SIG-M5 (cell line): ENCODE results near the gene MAGEA12.
"Not testable (repeated sequence)": the region's sequence is repeated elsewhere in the genome, so short reads cannot be mapped to it uniquely, and the experiment has no call there.

Source experiments
- DNase-seq: peaks from one replicate; lab custom pipeline; 2025; lab: John Stamatoyannopoulos, UW

Gene MAGEA12

DNA sequence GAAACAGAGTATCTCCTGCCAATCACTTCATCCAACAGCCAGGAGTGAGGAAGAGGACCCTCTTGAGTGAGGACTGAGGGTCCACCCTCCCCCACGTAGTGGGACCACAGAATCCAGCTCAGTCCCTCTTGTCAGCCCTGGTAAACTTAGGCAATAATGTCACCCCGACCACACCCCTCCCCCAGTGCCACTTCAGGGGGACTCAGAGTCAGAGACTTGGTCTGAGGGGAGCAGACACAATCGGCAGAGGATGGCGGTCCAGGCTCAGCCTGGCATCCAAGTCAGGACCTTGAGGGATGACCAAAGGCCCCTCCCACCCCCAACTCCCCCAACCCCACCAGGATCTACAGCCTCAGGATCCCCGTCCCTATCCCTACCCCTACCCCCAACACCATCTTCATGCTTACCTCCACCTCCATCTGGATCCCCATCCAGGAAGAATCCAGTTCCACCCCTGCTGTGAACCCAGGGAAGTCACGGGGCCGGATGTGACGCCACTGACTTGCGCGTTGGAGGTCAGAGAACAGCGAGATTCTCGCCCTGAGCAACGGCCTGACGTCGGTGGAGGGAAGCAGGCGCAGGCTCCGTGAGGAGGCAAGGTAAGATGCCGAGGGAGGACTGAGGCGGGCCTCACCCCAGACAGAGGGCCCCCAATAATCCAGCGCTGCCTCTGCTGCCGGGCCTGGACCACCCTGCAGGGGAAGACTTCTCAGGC, at the start of gene MAGEA12, which contains the start of gene CSAG1:
Gene MAGEA12 (plus strand): TSS at position 497 of the 715 bp plus-strand sequence. CDS start 2,405 bp downstream, outside the sequence.
Gene CSAG1 (minus strand): TSS at position 461 of the 715 bp plus-strand sequence. CDS start 1,261 bp downstream, outside the sequence.
- no peak for DNase-seq

DNA sequence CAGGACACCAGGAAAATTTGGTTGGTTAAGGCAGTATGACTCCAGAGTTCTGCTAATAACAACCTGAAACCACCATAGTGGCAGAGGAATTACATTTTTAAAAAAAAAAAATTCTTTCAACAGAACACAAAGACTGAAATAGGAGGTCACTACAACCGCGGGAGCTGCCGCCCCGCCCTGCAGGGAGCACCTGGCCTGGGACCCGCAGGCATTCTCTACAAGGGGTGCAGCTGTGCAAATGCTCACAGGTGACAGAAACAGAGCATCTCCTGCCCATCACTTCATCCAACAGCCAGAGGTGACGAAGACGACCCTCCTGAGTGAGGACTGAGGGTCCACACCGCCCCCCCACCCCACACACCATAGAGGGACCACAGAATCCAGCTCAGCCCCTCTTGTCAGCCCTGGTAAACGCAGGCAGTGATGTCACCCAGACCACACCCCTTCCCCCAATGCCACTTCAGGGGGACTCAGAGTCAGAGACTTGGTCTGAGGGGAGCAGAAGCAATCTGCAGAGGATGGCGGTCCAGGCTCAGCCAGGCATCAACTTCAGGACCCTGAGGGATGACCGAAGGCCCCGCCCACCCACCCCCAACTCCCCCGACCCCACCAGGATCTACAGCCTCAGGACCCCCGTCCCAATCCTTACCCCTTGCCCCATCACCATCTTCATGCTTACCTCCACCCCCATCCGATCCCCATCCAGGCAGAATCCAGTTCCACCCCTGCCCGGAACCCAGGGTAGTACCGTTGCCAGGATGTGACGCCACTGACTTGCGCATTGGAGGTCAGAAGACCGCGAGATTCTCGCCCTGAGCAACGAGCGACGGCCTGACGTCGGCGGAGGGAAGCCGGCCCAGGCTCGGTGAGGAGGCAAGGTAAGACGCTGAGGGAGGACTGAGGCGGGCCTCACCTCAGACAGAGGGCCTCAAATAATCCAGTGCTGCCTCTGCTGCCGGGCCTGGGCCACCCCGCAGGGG, 35.3 kb upstream of the MAGEA12 start, which contains the start of gene MAGEA3:
Gene MAGEA3 (plus strand): TSS at position 843 of the 980 bp plus-strand sequence. CDS start 2,039 bp downstream, outside the sequence.
- DNase-seq = not testable (repeated sequence)

GRCh38 chrX:152700390-152700789, 33.2 kb upstream of the MAGEA12 start:
- DNase-seq = not testable (repeated sequence)

- DNase-seq = not testable (repeated sequence)
Measured at GRCh38 chrX:152706500-152706899, 27.1 kb upstream of the MAGEA12 start.

GRCh38 chrX:152709173-152709572, 24.4 kb upstream of the MAGEA12 start, which contains the start of gene CSAG2:
TSS of gene CSAG2 (minus strand) at chrX:152709273. CDS start at chrX:152709112, 161 bp downstream.
- not testable (repeated sequence) for DNase-seq

- DNase-seq = not testable (repeated sequence)
Measured at GRCh38 chrX:152713195-152713594, 20.4 kb upstream of the MAGEA12 start.

DNA sequence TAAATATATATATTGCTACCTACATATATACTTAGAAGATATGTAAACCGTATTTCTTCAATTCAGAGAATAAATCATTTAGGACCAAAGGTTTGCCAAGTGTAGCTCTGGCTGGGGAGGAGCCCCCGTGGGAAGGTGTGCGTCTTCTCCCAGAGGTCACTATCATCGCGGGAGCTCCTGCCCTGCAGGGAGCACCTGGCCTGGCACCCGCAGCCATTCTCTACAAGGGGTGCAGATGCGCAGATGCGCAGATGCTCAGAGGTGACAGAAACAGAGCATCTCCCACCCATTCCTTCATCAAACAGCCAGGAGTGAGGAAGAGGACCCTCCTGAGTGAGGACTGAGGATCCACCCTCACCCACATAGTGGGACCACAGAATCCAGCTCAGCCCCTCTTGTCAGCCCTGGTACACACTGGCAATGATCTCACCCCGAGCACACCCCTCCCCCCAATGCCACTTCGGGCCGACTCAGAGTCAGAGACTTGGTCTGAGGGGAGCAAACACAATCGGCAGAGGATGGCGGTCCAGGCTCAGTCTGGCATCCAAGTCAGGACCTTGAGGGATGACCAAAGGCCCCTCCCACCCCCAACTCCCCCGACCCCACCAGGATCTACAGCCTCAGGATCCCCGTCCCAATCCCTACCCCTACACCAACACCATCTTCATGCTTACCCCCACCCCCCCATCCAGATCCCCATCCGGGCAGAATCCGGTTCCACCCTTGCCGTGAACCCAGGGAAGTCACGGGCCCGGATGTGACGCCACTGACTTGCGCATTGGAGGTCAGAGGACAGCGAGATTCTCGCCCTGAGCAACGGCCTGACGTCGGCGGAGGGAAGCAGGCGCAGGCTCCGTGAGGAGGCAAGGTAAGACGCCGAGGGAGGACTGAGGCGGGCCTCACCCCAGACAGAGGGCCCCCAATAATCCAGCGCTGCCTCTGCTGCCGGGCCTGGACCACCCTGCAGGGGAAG, 19.5 kb upstream of the MAGEA12 start, which contains the start of gene MAGEA2B:
Gene MAGEA2B (plus strand): TSS at position 814 of the 973 bp plus-strand sequence. CDS start 2,479 bp downstream, outside the sequence.
- DNase-seq = not testable (repeated sequence)

GRCh38 chrX:152725409-152725808, 8.1 kb upstream of the MAGEA12 start:
- no peak for DNase-seq

- DNase-seq = not testable (repeated sequence)
Measured at GRCh38 chrX:152734143-152734858, 744 bp downstream of the MAGEA12 start.

GRCh38 chrX:152735101-152735500, 1.5 kb downstream of the MAGEA12 start:
- no peak for DNase-seq

- no peak for DNase-seq
Measured at GRCh38 chrX:152735860-152736511, 2.4 kb downstream of the MAGEA12 start.

DNA sequence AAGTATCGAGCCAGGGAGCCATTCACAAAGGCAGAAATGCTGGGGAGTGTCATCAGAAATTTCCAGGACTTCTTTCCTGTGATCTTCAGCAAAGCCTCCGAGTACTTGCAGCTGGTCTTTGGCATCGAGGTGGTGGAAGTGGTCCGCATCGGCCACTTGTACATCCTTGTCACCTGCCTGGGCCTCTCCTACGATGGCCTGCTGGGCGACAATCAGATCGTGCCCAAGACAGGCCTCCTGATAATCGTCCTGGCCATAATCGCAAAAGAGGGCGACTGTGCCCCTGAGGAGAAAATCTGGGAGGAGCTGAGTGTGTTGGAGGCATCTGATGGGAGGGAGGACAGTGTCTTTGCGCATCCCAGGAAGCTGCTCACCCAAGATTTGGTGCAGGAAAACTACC, 3.0 kb downstream of the MAGEA12 start:
- DNase-seq = not testable (repeated sequence)

DNA sequence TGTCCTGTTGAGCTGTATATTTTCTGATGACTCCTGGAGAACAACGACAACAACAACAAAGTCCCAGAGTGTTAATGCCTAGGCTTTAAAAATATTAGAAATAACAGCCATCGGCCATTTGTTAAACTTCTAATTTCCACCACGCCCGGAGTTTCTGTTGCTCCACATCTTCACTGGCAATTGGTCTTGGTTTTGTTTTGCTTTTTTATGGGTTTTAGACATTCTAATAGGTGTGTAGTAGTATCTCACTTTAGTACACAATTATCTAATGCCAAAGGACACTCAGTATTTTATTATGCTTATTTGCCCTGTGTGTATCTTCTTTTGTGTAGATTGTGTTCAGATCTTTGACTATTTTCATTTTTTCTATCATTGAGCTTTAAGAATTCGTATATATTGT, 5.0 kb downstream of the MAGEA12 start:
- no peak for DNase-seq

- DNase-seq = not testable (repeated sequence)
Measured at GRCh38 chrX:152753686-152754650, 20.4 kb downstream of the MAGEA12 start, which contains the start of gene MAGEA2. TSS of gene MAGEA2 (minus strand) at chrX:152753842. CDS start at chrX:152751363, 2,479 bp downstream.

DNA sequence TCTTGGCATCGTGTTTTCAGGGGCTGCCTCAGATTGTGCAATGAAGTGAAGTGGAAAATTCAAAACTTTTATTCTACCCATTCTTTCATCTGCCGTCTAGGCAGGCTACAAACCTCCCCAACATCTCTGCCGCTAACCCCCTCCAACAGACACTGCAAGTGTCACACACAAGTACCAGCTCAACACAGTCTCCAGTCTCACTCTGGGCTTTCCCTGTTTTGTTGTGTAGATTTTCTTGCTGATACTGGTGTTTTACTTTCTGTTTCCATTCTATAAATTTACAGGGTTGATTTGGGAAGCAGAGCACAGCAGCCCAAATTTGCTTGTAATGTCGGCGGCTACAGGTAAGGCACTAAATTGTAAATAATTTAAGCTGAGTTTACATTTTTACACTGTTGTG, 21.3 kb downstream of the MAGEA12 start:
- DNase-seq = not testable (repeated sequence)

- DNase-seq = not testable (repeated sequence)
Measured at GRCh38 chrX:152758918-152759317, 25.4 kb downstream of the MAGEA12 start, which contains the start of gene CSAG3. TSS of gene CSAG3 (plus strand) at chrX:152759218.

DNA sequence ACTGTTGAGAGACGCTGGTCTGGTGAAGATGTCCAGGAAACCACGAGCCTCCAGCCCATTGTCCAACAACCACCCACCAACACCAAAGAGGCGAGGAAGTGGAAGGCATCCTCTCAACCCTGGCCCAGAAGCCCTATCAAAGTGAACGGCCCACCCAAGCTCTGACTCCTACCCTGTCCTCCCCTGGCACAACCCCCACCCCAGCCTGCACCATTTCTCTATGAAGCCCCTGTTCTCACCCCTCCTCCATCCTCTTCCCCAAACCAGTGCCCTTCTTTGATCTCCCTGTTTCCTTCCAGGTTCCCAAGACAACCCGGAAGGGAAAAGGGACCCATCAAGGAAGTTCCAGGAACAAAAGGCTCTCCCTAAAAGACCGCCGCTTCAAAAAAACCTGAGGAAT, 26.0 kb downstream of the MAGEA12 start:
- DNase-seq = not testable (repeated sequence)

DNA sequence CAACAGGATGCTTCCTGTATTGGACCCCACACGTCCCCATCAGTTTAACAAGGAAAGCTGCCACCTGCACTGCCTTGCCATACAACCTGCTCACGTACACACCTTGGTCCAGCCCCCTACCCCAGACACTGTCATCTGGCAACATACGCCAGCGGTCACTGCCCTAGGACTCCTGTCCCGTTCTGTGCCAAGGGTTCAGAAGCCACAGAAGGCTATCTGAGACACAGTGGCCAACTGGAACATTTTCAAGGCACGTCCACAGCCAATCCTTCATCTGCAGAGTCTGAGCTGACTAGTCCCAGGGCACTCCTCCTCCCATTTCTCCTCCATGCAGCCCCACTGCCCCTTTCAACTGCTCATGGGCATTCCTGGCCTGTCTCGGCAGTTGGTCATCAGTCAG, 28.0 kb downstream of the MAGEA12 start:
- not testable (repeated sequence) for DNase-seq
